ENCODE data around the gene MRPL12. TPM values are rescaled to one million over a fixed set of nuclear protein-coding genes. Genes with fewer than 3 reads are reported as not detected.

Gene MRPL12
- total RNA-seq, 4 donors from 2014 or later, result 69.6 to 115 (median 79.9) TPM

GRCh38 chr17:81727324-81728031, 24.3 kb downstream of the MRPL12 start:
- intact Hi-C loops (cut with DNase I), result no loop called here
- no peak for DNase-seq

DNA sequence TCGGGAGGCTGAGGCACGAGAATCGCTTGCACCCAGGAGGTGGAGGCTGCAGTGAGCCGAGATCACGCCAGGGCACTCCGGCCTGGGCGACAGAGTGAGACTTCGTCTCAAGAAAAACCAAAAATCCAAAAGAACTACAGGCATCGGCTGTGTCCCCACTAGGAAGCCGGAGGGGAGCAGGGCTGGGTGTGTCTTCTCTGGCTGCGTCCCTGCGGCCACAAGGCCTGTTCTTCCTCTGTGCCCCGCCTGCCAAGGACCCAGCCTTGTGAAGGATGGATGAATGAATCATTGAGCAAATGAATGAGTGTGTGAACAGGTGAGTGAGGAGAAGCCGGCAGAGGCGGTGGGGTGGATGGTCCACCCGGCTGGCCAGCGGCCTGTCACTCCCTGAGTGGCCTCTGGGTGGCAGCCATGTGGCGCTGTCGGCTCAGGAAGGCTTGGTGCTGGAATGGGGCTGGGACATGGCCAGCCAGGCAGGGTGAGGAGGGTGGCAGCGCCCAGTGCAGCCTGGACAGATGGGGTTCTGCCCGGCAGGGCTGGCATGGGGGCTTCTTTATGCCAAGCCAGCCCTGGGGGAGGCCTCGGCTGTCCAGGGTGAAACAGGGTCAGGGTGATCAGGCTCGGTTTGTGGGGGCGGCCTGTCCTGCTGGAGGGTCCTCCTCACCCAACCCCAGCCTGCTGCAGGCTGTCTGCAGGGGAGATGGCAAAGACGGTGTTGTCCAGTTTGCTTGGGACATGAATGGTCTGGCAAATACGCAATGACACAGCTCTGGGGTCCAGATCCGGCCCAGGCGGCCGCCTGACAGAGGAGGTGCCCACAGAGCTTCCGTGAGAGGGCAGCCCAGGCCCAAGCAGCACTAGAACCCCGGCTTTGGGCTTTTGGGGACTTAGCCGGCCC, 30.6 kb downstream of the MRPL12 start:
- 18 to 26% methylated on average over 18 to 21 of the region's 32 CpGs for WGBS, 2 donors
- H3K27ac ChIP-seq, result peak overlapping the region; percentile 82 to 90 (median 84)
- no peak for DNase-seq

More at GRCh38 chr17:81727324-81728031, 24.3 kb downstream of the MRPL12 start:
- Histone ChIP-seq H3K36me3 (no peaks in the 10 kb centered on the region), H3K4me1 (peaks cover 20 to 80% (median 32%) of the 10 kb centered on the region in 3 donors), H3K4me3 (no peak overlapping the region), H3K27ac (peak overlapping the region; percentile 59 to 91 (median 82)), H3K9me3 (no peaks in the 10 kb centered on the region), H3K27me3 (peaks cover 0 to 45% (median 0%) of the 10 kb centered on the region in 4 donors)
- WGBS, 2 donors, result 51 to 61% methylated on average over 19 to 23 of the region's 23 CpGs
- TF ChIP-seq POLR2A (IDR thresholded peaks at IDR 0.05) (no peak), CTCF (IDR thresholded peaks at IDR 0.05) (peak in 1 of 6 experiments; percentile 6)

DNA sequence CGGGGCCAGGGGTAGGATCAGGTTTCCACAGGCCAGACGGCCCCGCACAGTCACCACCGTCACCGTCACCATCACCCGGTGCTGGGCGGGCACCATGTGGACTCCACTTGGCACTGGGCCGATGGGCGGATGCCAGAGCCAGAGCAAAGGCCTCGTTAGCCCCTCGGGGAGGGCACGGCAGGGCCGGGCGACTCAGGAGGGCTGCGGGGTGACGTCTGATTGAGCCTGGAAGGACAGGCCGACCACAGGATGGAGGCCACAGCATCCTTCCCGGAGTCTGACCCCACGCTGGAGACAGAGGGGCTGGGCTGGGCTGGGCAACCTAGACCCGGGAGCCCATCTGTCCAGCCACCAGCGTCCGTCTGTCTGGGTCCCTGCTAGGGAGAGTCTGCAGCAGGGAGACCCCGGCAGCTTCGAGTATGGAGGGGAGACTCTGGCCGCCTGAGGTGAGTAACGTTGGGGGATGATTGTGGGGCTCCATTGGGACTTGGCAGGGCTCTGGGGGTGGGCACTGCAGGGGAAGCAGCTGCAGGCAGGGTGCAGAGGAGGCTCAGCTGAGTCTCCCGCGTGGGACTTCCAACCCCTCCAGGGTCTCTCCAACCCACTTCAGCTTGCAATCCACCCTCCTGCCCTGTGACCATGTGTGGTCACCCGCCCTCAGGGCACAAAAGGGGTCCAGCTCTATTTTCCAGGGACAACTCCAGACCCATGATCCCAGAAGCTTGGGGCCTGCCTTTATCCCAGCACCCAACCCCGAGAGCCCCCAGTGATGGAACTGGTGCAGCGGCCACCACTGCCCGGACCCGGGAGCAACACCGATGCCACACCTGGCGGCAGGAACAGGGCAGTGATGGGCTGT, 31.5 kb downstream of the MRPL12 start:
- intact Hi-C loops (cut with DNase I), result no loop called here
- peak overlapping the region; percentile 82 to 93 (median 86) for H3K27ac ChIP-seq
- H3K4me1 ChIP-seq, result peaks cover 42 to 69% (median 50%) of the 10 kb centered on the region in 3 donors
- no peak overlapping the region for H3K4me3 ChIP-seq
- H3K9me3 ChIP-seq, result no peaks in the 10 kb centered on the region
- peaks cover 0 to 50% (median 0%) of the 10 kb centered on the region in 4 donors for H3K27me3 ChIP-seq
- H3K36me3 ChIP-seq, result no peaks in the 10 kb centered on the region
- DNase-seq, result no peak
- TF ChIP-seq POLR2A (IDR thresholded peaks at IDR 0.05), result no peak
- TF ChIP-seq CTCF (IDR thresholded peaks at IDR 0.05), result peak in 1 of 6 experiments; percentile 16
- 64% methylated on average over 14 of the region's 35 CpGs; no CpG with 5 or more reads in 1 of the 2 donors for WGBS, 2 donors

More for the DNA sequence above, 30.6 kb downstream of the MRPL12 start:
- intact Hi-C loops (cut with DNase I), result no loop called here
- Histone ChIP-seq H3K36me3 (no peaks in the 10 kb centered on the region), H3K27me3 (peaks cover 0 to 58% (median 0%) of the 10 kb centered on the region in 4 donors), H3K4me1 (peaks cover 42 to 69% (median 50%) of the 10 kb centered on the region in 3 donors), H3K9me3 (no peaks in the 10 kb centered on the region), H3K4me3 (no peak overlapping the region)
- TF ChIP-seq POLR2A (IDR thresholded peaks at IDR 0.05) (no peak), CTCF (IDR thresholded peaks at IDR 0.05) (peak; percentile 72 to 98 (median 92))

GRCh38 chr17:81735264-81736102, 32.3 kb downstream of the MRPL12 start:
- 6% methylated on average over 6 of the region's 30 CpGs; no CpG with 5 or more reads in 1 of the 2 donors for WGBS, 2 donors
- peak overlapping the region; percentile 7 to 52 (median 26) for H3K4me3 ChIP-seq
- H3K27me3 ChIP-seq, result peaks cover 0 to 48% (median 0%) of the 10 kb centered on the region in 4 donors
- peak overlapping the region; percentile 82 to 93 (median 87) for H3K27ac ChIP-seq
- intact Hi-C loops (cut with DNase I), result no loop called here
- no peak for TF ChIP-seq CTCF (IDR thresholded peaks at IDR 0.05)
- TF ChIP-seq POLR2A (IDR thresholded peaks at IDR 0.05), result peak in 3 of 4 donors; percentile 21 to 22 (median 21)
- H3K36me3 ChIP-seq, result no peaks in the 10 kb centered on the region
- no peaks in the 10 kb centered on the region for H3K9me3 ChIP-seq
- H3K4me1 ChIP-seq, result peaks cover 42 to 64% (median 50%) of the 10 kb centered on the region in 3 donors
- no peak for DNase-seq
